Left kidney (tissue), 8 donors: ENCODE measurements around the gene PTPN22. TPM values are rescaled to one million over a fixed set of nuclear protein-coding genes. Genes with fewer than 3 reads are reported as not detected.

Experiments
- DNase-seq: peaks from one replicate; pipeline ENCODE4 v3.0.0-alpha.2; 2013
- long read RNA-seq, 8 donors: transcript quantifications; one replicate each; lab custom pipeline, GENCODE V29; 2026
- polyA plus RNA-seq: library from polyadenylated mRNA; unstranded; fragments of 120-200 nt; gene quantifications from one replicate; pipeline ENCODE4 v1.2.1, GENCODE V29; 2013; ENCODE audit not compliant: insufficient read length

PTPN22 gene
- 0.57 TPM for polyA plus RNA-seq
- long read RNA-seq, donor 1: 0 reads
- long read RNA-seq, donor 2: 0 reads
- long read RNA-seq, donor 3: 0 reads
- long read RNA-seq, donor 4: 0 reads
- long read RNA-seq, donor 5: 0 reads
- long read RNA-seq, donor 6: 0 reads
- long read RNA-seq, donor 7: 0 reads
- long read RNA-seq, donor 8: 0 reads

DNA sequence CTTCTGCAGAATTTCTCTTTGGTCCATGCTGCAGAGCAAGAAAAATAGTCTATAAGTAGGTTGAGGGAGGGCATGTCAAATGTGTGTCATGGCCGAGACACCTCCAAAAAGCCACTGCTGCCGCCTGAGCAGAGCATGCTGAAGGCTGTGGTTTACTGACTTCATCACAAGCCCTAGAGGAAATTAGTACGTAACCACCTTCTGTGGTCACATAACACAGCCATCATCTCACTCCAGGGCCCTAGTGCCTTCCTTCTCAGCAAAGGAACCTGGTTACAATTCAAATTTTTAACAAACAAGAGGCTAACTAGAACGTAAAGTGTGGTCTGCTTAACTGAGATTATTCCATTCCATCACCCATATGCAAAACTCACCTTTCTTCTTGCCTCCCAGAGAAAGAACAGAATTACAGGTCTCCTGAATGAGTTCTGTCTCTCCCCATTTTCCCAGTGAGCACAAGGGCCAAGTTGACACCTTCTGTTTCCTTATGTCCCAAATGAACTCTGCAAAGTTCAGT lies at the start of gene PTPN22:
TSS of gene PTPN22 (minus strand) at position 116 of the 517 bp plus-strand sequence.
- DNase-seq: no peak

DNA sequence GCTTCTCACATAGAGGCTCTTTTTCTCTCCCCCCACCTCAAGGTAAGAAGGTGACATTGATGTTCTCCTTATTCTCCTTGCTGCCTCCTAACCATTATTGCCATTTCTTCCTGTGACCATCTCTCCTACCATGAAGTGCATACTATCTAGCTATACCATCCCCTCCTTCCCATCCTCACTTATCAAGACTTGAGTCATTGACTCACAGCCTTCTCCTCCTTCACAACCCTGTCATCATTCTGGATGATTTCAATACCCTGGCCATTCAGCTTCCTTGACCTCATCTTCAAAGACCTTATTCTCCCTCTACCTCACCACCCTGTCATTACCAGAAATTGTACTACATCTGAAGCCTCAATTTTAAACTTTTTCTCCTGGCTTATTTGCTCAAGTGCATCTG lies 46.7 kb upstream of the PTPN22 start:
- DNase-seq: no peak

DNA sequence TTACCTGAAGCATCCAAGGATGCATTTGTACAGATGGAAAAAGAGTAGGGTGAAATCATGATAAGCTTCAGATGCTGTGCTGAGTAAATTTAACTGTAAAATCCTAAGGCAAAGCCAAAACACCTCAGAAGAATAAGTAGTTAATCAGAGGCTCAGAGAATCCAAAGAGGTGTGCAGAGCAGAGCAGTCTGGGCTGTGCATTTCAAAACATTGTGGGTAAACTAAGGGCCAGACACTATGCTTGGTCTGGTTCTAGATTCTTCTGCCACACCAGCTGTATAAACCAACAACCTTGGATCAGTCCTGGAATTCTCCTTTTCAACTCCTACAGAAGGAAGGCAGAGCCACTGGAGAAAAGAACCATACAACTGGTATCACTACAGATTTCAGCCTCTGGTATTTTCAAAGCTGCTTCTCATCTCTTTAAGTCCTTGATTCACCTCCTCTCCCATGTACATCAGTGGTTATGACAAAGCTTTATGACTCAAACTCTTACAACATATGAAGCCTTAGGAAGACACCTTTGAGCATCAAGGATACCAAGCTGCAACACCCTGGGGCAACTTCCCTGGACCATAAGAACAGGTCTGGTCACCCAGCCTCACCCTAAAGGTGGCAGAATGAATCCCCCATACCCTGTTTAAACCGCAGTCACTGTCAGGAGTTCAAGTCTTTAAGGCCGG lies 46.0 kb upstream of the PTPN22 start:
- DNase-seq: no peak

DNA sequence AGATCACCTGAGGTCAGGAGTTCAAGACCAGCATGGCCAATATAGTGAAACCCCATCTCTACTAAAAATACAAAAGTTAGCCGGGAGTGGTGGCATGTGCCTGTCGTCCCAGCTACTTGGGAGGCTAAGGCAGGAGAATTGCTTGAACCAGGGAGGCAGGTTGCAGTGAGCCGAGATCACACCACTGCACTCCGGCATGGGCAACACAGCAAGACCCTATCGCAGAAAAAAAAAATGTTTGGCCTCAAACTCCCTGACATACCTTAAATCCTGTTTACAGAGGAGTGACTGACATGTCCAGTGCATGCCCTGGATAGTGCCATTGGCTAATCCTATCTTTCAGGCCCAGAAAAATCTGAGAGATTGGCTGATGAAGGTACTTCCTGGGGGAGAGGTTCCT lies 45.5 kb upstream of the PTPN22 start:
- no peak for DNase-seq

GRCh38 chr1:113913887-113914664 lies 42.6 kb upstream of the PTPN22 start:
- DNase-seq: no peak

DNA sequence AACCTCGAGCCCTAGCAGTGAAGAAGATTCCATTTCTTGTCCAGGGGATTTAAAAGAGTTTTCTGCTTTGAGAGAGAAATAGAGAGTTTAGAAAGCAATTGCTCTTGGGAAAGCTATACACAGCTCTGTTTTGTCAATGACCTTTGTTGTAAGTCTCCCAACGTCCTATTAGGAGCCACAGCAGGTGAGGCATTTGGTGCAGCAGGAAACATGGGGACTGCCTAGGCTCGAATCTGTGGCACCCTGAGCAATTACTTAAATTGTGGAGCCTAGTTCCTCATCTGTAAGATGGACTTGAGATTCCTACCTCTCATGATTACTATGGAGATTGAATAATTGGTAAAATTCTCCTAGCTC lies 41.8 kb upstream of the PTPN22 start:
- no peak for DNase-seq

DNA sequence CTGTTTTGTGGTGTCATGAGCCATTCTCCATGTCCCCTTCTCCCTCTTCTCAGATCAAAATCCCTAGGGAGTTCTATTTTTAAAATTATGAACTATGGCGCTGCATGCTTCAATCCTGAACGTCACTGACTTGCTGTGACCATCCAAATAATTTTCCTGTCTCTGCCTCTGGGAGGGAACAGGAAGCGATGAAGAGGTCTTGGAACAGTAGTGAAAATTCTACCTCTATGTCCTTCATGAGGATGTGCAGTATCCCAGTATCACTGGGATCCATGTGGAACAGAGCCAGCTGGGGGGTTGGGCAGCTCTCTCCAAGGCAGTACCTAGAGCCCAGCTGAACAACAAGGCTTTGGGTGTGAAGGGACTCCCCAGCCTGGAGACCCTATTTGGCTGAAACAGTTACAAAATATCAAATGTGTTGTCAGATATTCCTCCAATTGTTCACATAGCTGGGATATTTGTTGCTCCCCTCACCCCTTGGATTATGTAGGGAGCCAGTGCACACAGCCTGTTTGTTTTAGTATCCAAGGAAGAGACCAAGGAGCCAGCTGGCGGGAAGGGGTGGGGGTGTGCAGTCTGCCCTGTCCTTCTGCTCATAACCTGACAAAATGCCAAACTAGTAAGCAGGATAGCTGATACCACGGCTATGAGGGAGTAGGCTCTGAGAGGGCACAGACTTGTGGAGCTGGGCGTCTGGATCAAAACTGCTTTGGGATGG lies 41.2 kb upstream of the PTPN22 start:
- DNase-seq: no peak

- DNase-seq: peak; percentile 15
These were observed 33.9 kb upstream of the PTPN22 start for GRCh38 chr1:113905435-113905861.

DNA sequence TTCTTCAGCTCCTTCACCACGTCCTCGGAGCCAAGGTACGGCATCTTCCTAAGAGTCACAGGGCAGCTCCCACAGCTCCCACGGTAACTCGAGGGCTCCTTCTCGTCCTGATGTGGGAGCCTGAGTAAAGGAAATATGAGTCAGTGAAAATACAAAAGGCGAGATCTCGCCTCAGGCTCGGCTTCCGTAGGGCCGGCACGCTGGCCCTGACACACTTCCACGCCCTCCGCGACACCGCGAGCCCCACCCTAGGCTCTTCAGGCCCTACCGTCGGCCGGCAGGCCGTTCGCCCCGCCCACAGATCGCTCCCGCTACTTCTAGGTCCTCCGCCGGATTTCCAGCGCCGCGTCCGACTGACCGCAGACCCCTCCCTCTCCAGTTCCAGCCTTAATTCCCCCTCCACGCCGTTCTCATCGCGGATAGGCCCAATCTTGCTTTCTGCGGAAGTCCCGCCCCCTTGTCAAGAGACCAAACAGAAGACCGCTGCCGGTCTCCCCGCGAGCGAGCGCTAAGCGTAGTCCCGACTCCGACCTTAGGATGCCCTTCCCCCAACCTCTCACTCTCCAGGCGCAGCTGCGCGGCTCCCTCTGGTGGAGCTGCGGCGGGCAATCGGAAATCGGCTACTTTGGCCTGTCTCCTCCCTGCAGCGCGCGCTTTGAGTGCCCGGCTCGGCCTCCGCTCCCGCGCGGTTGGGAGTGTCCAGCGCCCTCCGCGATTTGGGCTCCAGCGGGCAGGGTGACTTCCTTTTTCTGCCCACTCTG lies 33.3 kb upstream of the PTPN22 start, which contains the start of the genes AP4B1 and DCLRE1B:
TSS of gene AP4B1 (minus strand) at position 126 of the 761 bp plus-strand sequence. CDS start at position 44, 82 bp downstream.
TSS of gene DCLRE1B (plus strand) at position 653 of the 761 bp plus-strand sequence. CDS start 261 bp downstream, outside the sequence.
- DNase-seq: peak; percentile 99

GRCh38 chr1:113904293-113904673 lies 32.8 kb upstream of the PTPN22 start:
- no peak for DNase-seq

GRCh38 chr1:113903501-113904292 lies 32.2 kb upstream of the PTPN22 start:
- DNase-seq: no peak

DNA sequence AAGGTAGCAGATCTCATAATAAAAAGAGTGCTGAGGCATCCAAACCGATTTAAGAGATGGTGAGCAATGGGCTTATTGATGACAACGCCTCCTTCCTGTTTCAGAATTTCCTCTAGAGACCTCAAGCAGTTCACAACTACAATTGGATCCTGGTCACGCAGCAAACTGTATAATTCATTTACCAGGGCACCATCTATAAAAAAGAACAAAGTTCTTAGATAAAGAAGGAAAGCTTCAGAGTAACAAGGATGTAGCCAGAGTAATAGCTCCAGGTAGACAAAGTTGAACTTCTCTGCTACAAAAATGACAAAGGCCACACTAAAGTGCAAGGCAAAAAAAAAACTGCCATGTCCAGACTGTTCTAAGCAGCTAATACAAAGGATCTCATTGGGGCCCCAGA lies 29.7 kb upstream of the PTPN22 start:
- DNase-seq: no peak

DNA sequence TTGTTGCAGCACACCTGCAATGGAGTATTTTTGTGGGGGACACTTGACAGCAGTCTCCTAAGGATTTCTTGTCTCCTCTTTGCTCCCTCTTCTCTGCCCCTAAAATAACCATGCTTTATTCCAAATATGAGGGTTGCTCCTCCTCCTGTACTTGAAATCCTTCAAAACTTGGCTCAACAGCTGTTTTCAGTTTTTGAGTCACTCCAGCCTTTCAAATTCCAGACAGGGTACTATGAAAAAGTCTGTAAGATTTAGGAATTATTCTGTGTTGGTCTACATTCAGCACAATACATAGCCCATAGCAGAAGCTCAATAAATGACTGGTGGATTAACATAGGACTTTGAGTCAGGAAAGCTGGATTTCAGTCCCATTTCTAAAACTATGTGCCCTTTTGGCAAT lies 27.6 kb upstream of the PTPN22 start:
- no peak for DNase-seq

DNA sequence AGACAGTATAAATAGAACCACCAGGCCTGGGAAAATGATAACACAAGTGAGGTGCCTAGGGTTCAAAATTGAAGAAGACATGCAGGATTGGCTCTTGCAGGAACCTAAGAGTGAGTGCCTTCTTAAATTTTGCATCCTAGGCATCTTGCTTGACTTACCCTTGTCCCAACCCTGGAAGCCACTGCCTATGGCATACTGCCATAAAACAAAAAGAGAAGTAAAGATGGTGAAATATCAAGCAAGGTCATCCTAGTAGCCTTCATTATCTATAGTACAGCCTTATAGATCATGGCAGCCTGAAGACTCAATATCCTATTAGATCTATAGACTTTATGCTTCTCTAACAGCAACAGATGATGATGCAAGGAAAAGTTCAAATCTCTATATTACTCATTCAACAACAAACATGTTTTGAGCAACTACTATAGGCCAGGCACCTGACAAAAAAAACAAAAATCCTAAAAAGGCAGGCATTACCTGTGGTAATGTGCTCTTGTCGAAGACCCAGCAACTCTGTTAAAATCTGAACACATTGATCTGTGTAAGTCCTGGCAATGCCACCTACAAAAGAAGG lies 26.8 kb upstream of the PTPN22 start:
- DNase-seq: no peak

DNA sequence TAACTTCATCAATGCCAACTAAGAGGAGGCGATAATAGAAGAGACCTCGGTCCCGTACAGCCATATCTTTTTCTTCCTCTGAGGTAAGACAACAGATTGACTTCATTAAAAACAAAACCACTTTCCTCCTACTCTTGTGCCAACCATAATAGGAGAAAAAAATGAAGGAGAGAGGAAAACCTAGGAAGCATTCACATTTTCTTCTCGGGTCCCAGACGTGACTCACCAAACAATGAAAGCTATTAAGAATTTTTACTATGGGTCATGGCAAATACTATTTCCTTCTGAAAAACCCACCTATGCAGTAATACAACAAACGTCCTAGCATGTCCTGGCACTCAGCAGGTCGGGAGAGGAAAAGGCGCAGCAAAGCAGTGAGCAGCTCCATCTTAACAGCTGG lies 24.4 kb upstream of the PTPN22 start:
- no peak for DNase-seq

GRCh38 chr1:113895098-113895497 lies 23.6 kb upstream of the PTPN22 start:
- DNase-seq: no peak

- DNase-seq: no peak
These were observed 21.8 kb upstream of the PTPN22 start for GRCh38 chr1:113893267-113893666.

GRCh38 chr1:113891631-113892220 lies 20.2 kb upstream of the PTPN22 start:
- DNase-seq: no peak

GRCh38 chr1:113890816-113891215 lies 19.3 kb upstream of the PTPN22 start:
- DNase-seq: no peak
